ENCODE measurements around the gene NRG2. TPM values are rescaled to one million over a fixed set of nuclear protein-coding genes. Genes with fewer than 3 reads are reported as not detected.

The NRG2 gene
- total RNA-seq, 1 experiment from 2014 or later = 0.91 TPM

- Histone ChIP-seq H4K20me1 (ENCODE audit: insufficient read depth) (no peaks in the 10 kb centered on the region), H3K9ac (ENCODE audit: low read length) (no peak overlapping the region), H3K79me2 (ENCODE audit: insufficient read depth, low read length) (no peaks in the 10 kb centered on the region), H3K4me1 (ENCODE audit: control insufficient read depth in 1 of 2, insufficient read depth in 2 of 2, low read length in 2 of 2) (peaks cover 2 to 7% of the 10 kb centered on the region in 2 experiments; a peak in 2 of 4 replicates), H3K27ac (ENCODE audit: low read depth, low read length) (no peak overlapping the region), H2AFZ (ENCODE audit: low read depth, low read length, poor library complexity, severe bottlenecking) (no peak overlapping the region), H3K36me3 (ENCODE audit: control insufficient read depth in 1 of 2, insufficient read depth in 2 of 2, low read length in 2 of 2) (no peaks in the 10 kb centered on the region), H3K27me3 (ENCODE audit: insufficient read depth, low read length) (no peaks in the 10 kb centered on the region), H3K9me2 (ENCODE audit: insufficient read depth) (no peaks in the 10 kb centered on the region), H3K4me2 (ENCODE audit: low read length) (no peak overlapping the region), H3K9me3 (ENCODE audit: control insufficient read depth in 1 of 2, insufficient read depth in 1 of 2, low read depth in 1 of 2, low read length in 2 of 2) (no peaks in the 10 kb centered on the region), H3K4me3 (replicated peaks in 1 of 2; ENCODE audit: low read depth in 1 of 2, low read length in 2 of 2) (no peak overlapping the region)
- ChIA-PET RAD21 (ENCODE audit: low non-redundant PET in 1 of 2, low total read pairs in 2 of 2, uncharacterized antibody in 2 of 2, unreplicated experiment in 2 of 2) (interaction anchor here in 1 of 2 experiments (0.6 kb wide), 1 partner anchor 72 kb away, joined by 7 read pairs; the partner anchor contains the start of gene NRG2), POLR2A (no interaction called here), CTCF (interaction anchor here (0.5 to 6.8 kb wide), 3 partner anchors 72 to 186 kb away, joined by 4 to 181 read pairs (median 12); partner anchors contain the start of gene NRG2)
- intact Hi-C loops (cut with micrococcal nuclease) = no loop called here
- DNase-seq (ENCODE audit: low read depth, low spot score) (no peak), ATAC-seq (no peak)
- TF ChIP-seq ELF1 (IDR thresholded peaks at IDR 0.05; ENCODE audit: borderline replicate concordance, low read depth) = no peak
- TF ChIP-seq CEBPB (IDR thresholded peaks at IDR 0.05; ENCODE audit: low read depth) = no peak
- no peak for TF ChIP-seq CTCF (IDR thresholded peaks at IDR 0.05 in 2 of 3, conservative IDR thresholded peaks at IDR 0.05 in 1 of 3; ENCODE audit: borderline replicate concordance in 1 of 3, insufficient read depth in 1 of 3, low read depth in 2 of 3, low read length in 2 of 3)
- TF ChIP-seq YY1 (IDR thresholded peaks at IDR 0.05; ENCODE audit: extremely low read depth, insufficient replicate concordance, low read depth, low read length) = no peak
- TF ChIP-seq REST (IDR thresholded peaks at IDR 0.05; ENCODE audit: low read depth) = no peak
- no peak for TF ChIP-seq EZH2 (IDR thresholded peaks at IDR 0.05)
- TF ChIP-seq ZNF274 (IDR thresholded peaks at IDR 0.05; ENCODE audit: low read depth, low read length) = no peak
- TF ChIP-seq SIN3A (IDR thresholded peaks at IDR 0.05; ENCODE audit: low read depth) = no peak
- TF ChIP-seq FOSL1 (IDR thresholded peaks at IDR 0.05; ENCODE audit: low read depth) = no peak
- no peak for TF ChIP-seq POLR2AphosphoS5 (IDR thresholded peaks at IDR 0.05; ENCODE audit: low read depth, low read length)
- no peak for TF ChIP-seq ZFX (IDR thresholded peaks at IDR 0.05)
- TF ChIP-seq POLR2A (IDR thresholded peaks at IDR 0.05; ENCODE audit: borderline replicate concordance, extremely low read depth, insufficient read depth, insufficient read length) = no peak
- no peak for TF ChIP-seq SP1 (IDR thresholded peaks at IDR 0.05; ENCODE audit: low read depth)
- TF ChIP-seq, protein P1, sequence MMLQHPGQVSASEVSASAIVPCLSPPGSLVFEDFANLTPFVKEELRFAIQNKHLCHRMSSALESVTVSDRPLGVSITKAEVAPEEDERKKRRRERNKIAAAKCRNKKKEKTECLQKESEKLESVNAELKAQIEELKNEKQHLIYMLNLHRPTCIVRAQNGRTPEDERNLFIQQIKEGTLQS (IDR thresholded peaks at IDR 0.05) = no peak
- BruUV-seq (replicated peaks) = no TSS peak
Measured at GRCh38 chr5:139971202-139971725, 71.8 kb downstream of the NRG2 start.
